Measurements from ENCODE around the gene ACOXL.

GRCh38 chr2:110848071-110848470 lies 115.7 kb downstream of the ACOXL start:
- no peak for TF ChIP-seq GATA1 (IDR thresholded peaks at IDR 0.05; ENCODE audit: low read depth, low read length)
- TF ChIP-seq POLR2A (IDR thresholded peaks at IDR 0.05; ENCODE audit: low read length) = no peak

Data from erythroblast (primary cell).